Breast epithelium (tissue), 4 donors: ENCODE data around the gene CADPS2. TPM values are rescaled to one million over a fixed set of nuclear protein-coding genes. Genes with fewer than 3 reads are reported as not detected.
A peak's percentile ranks its signal among the peaks of the same experiment; 100 is the strongest.

Experiments used
- DNase-seq, 2 donors: peaks; one replicate each; pipeline ENCODE4 v3.0.0-alpha.2; 2019; ENCODE audit warnings: low spot score in 2 of 2
- H3K27ac ChIP-seq, 2 donors: fragments of 200-600 bp; sonication (generic) in 1 of 2; one replicate each; pipeline ENCODE4 v1.5.1; 2016 to 2019; ENCODE audit warnings: mild to moderate bottlenecking in 1 of 2
- H3K27me3 ChIP-seq, 2 donors: fragments of 200-600 bp; sonication (generic) in 1 of 2; one replicate each; pipeline versions ENCODE4 v1.5.1 to v1.6.0; 2017 to 2019; ENCODE audit warnings: control low read depth in 1 of 2, mild to moderate bottlenecking in 1 of 2
- H3K36me3 ChIP-seq: fragments of 200-600 bp; one replicate; pipeline ENCODE4 v1.5.1; 2019
- H3K4me1 ChIP-seq, 2 donors: fragments of 200-600 bp; sonication (generic); one replicate each; pipeline ENCODE4 v1.5.1; 2016 to 2019; ENCODE audit warnings: control low read depth in 1 of 2
- H3K4me3 ChIP-seq, 3 donors: fragments of 200-600 bp; sonication (generic); 1 replicate in 2 of 3; 2 replicates in 1 of 3; pipeline ENCODE4 v1.5.1; 2016 to 2019; ENCODE audit warnings: mild to moderate bottlenecking in 3 of 3, moderate library complexity in 2 of 3
- H3K9me3 ChIP-seq, 2 donors: fragments of 200-600 bp; sonication (generic) in 1 of 2; one replicate each; pipeline ENCODE4 v1.5.1; 2016 to 2019; ENCODE audit warnings: control low read depth in 1 of 2
- POLR2A ChIP-seq: fragments of 450-650 bp; IDR thresholded peaks from one replicate; pipeline ENCODE4 v1.6.1; 2016; ENCODE audit warnings: antibody characterized with exemption, mild to moderate bottlenecking, moderate library complexity
- POLR2AphosphoS5 ChIP-seq, 3 donors: sonication (generic); formaldehyde crosslinking; IDR thresholded peaks; one replicate each; pipeline ENCODE4 v1.6.1; 2017; ENCODE audit warnings: antibody characterized with exemption in 3 of 3
- intact Hi-C: fragments of 100-400 bp; cut with DNase I; formaldehyde crosslinking; loops from one replicate; pipeline ENCODE4 v1.15.1; 2023; ENCODE audit warnings: low total_unique reads
- total RNA-seq, 3 donors: library from RNA; depleted of rRNA; stranded (reverse); fragments of >200 nt; gene quantifications; one replicate each; pipeline ENCODE4 v1.1.0, GENCODE V29; 2016
- TF ChIP-seq, protein P1 (sequence below), 3 donors: fragments of 450-650 bp; IDR thresholded peaks; one replicate each; pipeline ENCODE4 v1.5.1; 2016 to 2017; ENCODE audit warnings: antibody characterized with exemption in 3 of 3, mild to moderate bottlenecking in 3 of 3, moderate library complexity in 3 of 3

Gene CADPS2
- total RNA-seq, 3 donors from 2014 or later = 12.3 to 67.5 (median 66.5) TPM

DNA sequence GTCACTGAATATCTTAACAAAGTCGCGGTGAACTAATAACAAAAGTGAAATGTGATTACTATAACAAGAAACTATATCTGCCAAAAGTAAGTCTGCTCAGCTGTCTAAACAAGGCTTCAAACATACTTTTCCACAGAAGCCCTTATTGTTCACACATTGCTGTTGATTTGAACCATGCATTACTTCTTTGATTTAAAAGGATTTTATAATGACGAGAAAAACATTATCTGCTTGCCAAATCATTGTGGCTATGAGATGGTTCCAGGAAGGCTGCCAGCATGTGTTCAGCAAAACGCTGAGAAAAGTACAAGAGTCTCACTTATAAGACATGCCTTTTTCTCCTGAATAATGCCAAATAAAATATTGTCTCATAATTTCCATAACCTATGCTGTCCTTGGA is 211.8 kb downstream of the CADPS2 start:
- Histone ChIP-seq H3K27me3 (no peaks in the 10 kb centered on the region), H3K4me3 (peak overlapping the region in 2 of 3 donors; percentile 15 to 17), H3K36me3 (no peaks in the 10 kb centered on the region), H3K4me1 (peaks cover 0 to 5% of the 10 kb centered on the region in 2 donors), H3K9me3 (no peaks in the 10 kb centered on the region), H3K27ac (peak overlapping the region; percentile 12 to 50)
- intact Hi-C loops = no loop called here
- TF ChIP-seq POLR2AphosphoS5 (IDR thresholded peaks at IDR 0.05) = no peak
- TF ChIP-seq, protein P1, sequence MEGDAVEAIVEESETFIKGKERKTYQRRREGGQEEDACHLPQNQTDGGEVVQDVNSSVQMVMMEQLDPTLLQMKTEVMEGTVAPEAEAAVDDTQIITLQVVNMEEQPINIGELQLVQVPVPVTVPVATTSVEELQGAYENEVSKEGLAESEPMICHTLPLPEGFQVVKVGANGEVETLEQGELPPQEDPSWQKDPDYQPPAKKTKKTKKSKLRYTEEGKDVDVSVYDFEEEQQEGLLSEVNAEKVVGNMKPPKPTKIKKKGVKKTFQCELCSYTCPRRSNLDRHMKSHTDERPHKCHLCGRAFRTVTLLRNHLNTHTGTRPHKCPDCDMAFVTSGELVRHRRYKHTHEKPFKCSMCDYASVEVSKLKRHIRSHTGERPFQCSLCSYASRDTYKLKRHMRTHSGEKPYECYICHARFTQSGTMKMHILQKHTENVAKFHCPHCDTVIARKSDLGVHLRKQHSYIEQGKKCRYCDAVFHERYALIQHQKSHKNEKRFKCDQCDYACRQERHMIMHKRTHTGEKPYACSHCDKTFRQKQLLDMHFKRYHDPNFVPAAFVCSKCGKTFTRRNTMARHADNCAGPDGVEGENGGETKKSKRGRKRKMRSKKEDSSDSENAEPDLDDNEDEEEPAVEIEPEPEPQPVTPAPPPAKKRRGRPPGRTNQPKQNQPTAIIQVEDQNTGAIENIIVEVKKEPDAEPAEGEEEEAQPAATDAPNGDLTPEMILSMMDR (IDR thresholded peaks at IDR 0.05) = no peak
- no peak for TF ChIP-seq POLR2A
- DNase-seq = no peak

DNA sequence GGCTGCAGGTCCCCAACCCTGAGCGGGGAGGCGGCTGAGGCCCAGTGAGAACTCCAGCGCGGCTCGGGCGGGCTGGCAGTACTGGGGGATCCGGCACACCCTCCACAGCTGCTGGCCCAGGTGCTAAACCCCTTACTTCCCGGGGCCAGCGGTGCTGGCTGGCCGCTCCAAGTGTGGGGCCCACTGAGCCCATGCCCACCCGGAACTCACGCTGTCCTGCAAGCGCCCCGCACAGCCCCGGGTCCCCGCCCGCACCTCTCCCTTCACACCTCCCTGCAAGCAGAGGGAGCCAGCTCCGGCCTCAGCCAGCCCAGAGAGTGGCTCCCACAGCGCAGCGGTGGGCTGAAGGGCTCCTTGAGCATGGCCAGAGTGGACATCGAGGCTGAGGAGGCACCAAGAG is 212.3 kb downstream of the CADPS2 start:
- no peaks in the 10 kb centered on the region for H3K36me3 ChIP-seq
- H3K9me3 ChIP-seq = no peaks in the 10 kb centered on the region
- H3K27ac ChIP-seq = peak overlapping the region; percentile 12 to 20
- no peaks in the 10 kb centered on the region for H3K27me3 ChIP-seq
- TF ChIP-seq POLR2A = no peak
- TF ChIP-seq, protein P1 (IDR thresholded peaks at IDR 0.05) = no peak
- TF ChIP-seq POLR2AphosphoS5 (IDR thresholded peaks at IDR 0.05) = no peak
- intact Hi-C loops = no loop called here
- peaks cover 0 to 5% of the 10 kb centered on the region in 2 donors for H3K4me1 ChIP-seq
- DNase-seq = no peak
- H3K4me3 ChIP-seq = peak overlapping the region in 1 of 3 donors; percentile 15

DNA sequence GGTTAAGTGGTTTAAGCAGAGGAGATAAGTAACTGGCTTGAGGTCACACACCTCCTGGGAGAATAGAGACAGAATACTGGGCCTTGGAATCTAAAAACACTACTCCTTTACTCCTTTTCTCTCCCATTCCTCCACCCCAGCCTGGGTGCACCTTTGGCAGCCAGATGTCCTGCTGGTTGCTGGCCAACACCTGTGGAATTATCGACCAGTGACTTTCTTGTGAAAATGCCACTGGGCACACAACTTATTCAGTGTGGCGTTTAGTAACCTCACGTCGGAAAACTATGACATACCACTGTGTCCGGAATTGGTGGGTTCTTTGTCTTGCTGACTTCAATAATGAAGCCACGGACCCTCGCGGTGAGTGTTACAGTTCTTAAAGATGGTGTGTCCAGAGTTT is 213.7 kb downstream of the CADPS2 start:
- Histone ChIP-seq H3K27ac (no peak overlapping the region), H3K27me3 (no peaks in the 10 kb centered on the region), H3K4me3 (no peak overlapping the region), H3K36me3 (no peaks in the 10 kb centered on the region), H3K4me1 (peaks cover 0 to 5% of the 10 kb centered on the region in 2 donors), H3K9me3 (no peaks in the 10 kb centered on the region)
- TF ChIP-seq POLR2A = no peak
- TF ChIP-seq, protein P1 (IDR thresholded peaks at IDR 0.05) = no peak
- TF ChIP-seq POLR2AphosphoS5 (IDR thresholded peaks at IDR 0.05) = no peak
- no peak for DNase-seq
- intact Hi-C loops = no loop called here

DNA sequence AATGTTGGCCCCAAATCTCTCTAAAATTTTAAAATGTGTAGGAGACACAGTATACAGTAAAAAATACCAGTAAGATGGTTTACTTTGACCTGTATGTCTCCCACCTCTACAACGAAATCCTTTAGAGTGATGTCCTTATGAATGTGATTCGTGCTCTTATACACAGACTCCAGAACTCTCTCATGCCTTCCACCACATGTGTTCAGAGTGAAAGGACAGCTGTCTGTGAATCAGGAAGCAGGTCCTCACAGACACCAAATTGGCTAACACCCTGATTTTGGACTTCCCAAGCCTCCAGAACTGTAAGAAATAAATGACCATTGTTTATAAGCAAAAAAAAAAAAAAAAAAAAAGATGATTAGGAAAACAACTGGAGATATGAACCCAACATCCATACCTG is 222.5 kb downstream of the CADPS2 start:
- TF ChIP-seq, protein P1 (IDR thresholded peaks at IDR 0.05) = no peak
- TF ChIP-seq POLR2AphosphoS5 (IDR thresholded peaks at IDR 0.05) (no peak), POLR2A (no peak)
- H3K4me1 ChIP-seq = no peaks in the 10 kb centered on the region
- no peak overlapping the region for H3K4me3 ChIP-seq
- no peak overlapping the region for H3K27ac ChIP-seq
- H3K36me3 ChIP-seq = no peaks in the 10 kb centered on the region
- intact Hi-C loops = no loop called here
- H3K9me3 ChIP-seq = no peaks in the 10 kb centered on the region
- no peaks in the 10 kb centered on the region for H3K27me3 ChIP-seq
- no peak for DNase-seq

DNA sequence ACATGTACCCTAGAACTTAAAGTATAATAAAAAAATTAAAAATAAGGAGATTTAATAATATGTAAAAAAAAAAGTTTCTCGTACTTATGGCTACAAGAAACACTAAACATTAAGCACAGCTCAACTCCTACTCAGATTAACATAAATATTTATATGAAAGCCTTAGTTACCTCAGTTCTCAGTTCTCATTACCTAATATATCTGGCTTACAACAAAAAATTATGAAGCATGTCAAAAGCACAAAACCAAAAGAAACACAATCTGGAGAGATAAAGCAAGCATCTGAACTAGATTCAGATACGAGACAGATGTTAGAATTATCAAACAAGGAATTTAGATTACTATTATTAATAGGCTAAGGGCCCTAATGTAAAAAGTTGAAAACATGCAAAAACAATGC is 227.4 kb downstream of the CADPS2 start:
- Histone ChIP-seq H3K27ac (no peak overlapping the region), H3K9me3 (no peaks in the 10 kb centered on the region), H3K4me3 (no peak overlapping the region), H3K4me1 (no peaks in the 10 kb centered on the region), H3K27me3 (no peaks in the 10 kb centered on the region), H3K36me3 (no peaks in the 10 kb centered on the region)
- intact Hi-C loops = no loop called here
- TF ChIP-seq, protein P1 (IDR thresholded peaks at IDR 0.05) = no peak
- TF ChIP-seq POLR2A (no peak), POLR2AphosphoS5 (IDR thresholded peaks at IDR 0.05) (no peak)
- no peak for DNase-seq
